Prostate gland (tissue), 2 donors: ENCODE results near the gene SMIM35. TPM values are rescaled to one million over a fixed set of nuclear protein-coding genes. Genes with fewer than 3 reads are reported as not detected.

ENCODE experiments used
- DNase-seq: peaks from one replicate; pipeline ENCODE4 v3.0.0-alpha.2; 2019; ENCODE audit warnings: low spot score
- H3K27ac ChIP-seq, 2 donors: fragments of 200-600 bp; sonication (generic); 2 replicates each; pipeline ENCODE4 v1.5.1; 2017 to 2019
- H3K27me3 ChIP-seq: fragments of 200-600 bp; sonication (generic); replicated peaks from 2 replicates; pipeline ENCODE4 v1.5.1; 2019; ENCODE audit not compliant: insufficient read depth
- H3K36me3 ChIP-seq, 2 donors: fragments of 200-600 bp; sonication (generic); 1 replicate in 1 of 2; 2 replicates in 1 of 2; pipeline versions ENCODE4 v1.5.1 to v1.8.1; 2017 to 2019
- H3K4me1 ChIP-seq: fragments of 200-600 bp; sonication (generic); replicated peaks from 2 replicates; pipeline ENCODE4 v1.5.1; 2019
- H3K4me3 ChIP-seq, 2 donors: fragments of 200-600 bp; sonication (generic); 2 replicates each; pipeline ENCODE4 v1.5.1; 2017 to 2019
- H3K9me3 ChIP-seq: fragments of 200-600 bp; sonication (generic); 2 replicates; pipeline ENCODE4 v1.5.1; 2017
- CTCF ChIP-seq, 4 experiments: fragments of 200-600 bp in 2 of 4; fragments of 450-650 bp in 2 of 4; sonication (generic) in 2 of 4; IDR thresholded peaks; 1 replicate in 3 of 4; 2 replicates in 1 of 4; pipeline ENCODE4 v1.5.1; 2016 to 2019; ENCODE audit warnings: antibody characterized with exemption in 4 of 4, mild to moderate bottlenecking in 2 of 4, moderate library complexity in 2 of 4
- POLR2A ChIP-seq: fragments of 450-650 bp; IDR thresholded peaks from one replicate; pipeline ENCODE4 v1.6.1; 2016; ENCODE audit warnings: antibody characterized with exemption, mild to moderate bottlenecking
- POLR2AphosphoS5 ChIP-seq: sonication (generic); formaldehyde crosslinking; IDR thresholded peaks from one replicate; pipeline ENCODE4 v1.6.1; 2017; ENCODE audit warnings: antibody characterized with exemption
- WGBS: methylation state at CpG from one replicate; pipeline ENCODE4 v1.1.5; 2018; 5-methylcytosine and 5-hydroxymethylcytosine counted together
- intact Hi-C: fragments of 100-400 bp; cut with DNase I; formaldehyde crosslinking; loops from one replicate; pipeline ENCODE4 v1.14.2; 2022
- total RNA-seq, 2 donors: library from RNA; depleted of rRNA; stranded (reverse); fragments of >200 nt; gene quantifications; one replicate each; pipeline ENCODE4 v1.1.0, GENCODE V29; 2016

Gene SMIM35
- total RNA-seq, 2 donors from 2014 or later, result 0.09 TPM; not detected in 1

GRCh38 chr11:118117790-118118601 lies 31.2 kb upstream of the SMIM35 start:
- Histone ChIP-seq H3K27me3 (no peaks in the 10 kb centered on the region), H3K36me3 (no peaks in the 10 kb centered on the region), H3K27ac (no peak overlapping the region), H3K9me3 (no peaks in the 10 kb centered on the region), H3K4me1 (no peaks in the 10 kb centered on the region), H3K4me3 (no peak overlapping the region)
- no peak for TF ChIP-seq POLR2AphosphoS5
- no peak for TF ChIP-seq CTCF (IDR thresholded peaks at IDR 0.05)
- no peak for TF ChIP-seq POLR2A
- no peak for DNase-seq
- WGBS, result 75% methylated on average over 9 of the region's 9 CpGs
- intact Hi-C loops, result no loop called here

GRCh38 chr11:118115048-118115447 lies 28.3 kb upstream of the SMIM35 start:
- DNase-seq, result no peak
- Histone ChIP-seq H3K9me3 (no peaks in the 10 kb centered on the region), H3K27me3 (no peaks in the 10 kb centered on the region), H3K4me1 (no peaks in the 10 kb centered on the region), H3K27ac (no peak overlapping the region), H3K36me3 (no peaks in the 10 kb centered on the region), H3K4me3 (no peak overlapping the region)
- WGBS, result 89% methylated on average over 7 of the region's 7 CpGs
- intact Hi-C loops, result no loop called here
- TF ChIP-seq POLR2AphosphoS5, result no peak
- TF ChIP-seq CTCF (IDR thresholded peaks at IDR 0.05), result no peak
- TF ChIP-seq POLR2A, result no peak

GRCh38 chr11:118114266-118114665 lies 27.5 kb upstream of the SMIM35 start:
- H3K9me3 ChIP-seq, result no peaks in the 10 kb centered on the region
- H3K27me3 ChIP-seq, result no peaks in the 10 kb centered on the region
- H3K36me3 ChIP-seq, result no peaks in the 10 kb centered on the region
- intact Hi-C loops, result no loop called here
- no peak for TF ChIP-seq POLR2A
- no peak for TF ChIP-seq POLR2AphosphoS5
- TF ChIP-seq CTCF (IDR thresholded peaks at IDR 0.05), result no peak
- no peak for DNase-seq
- WGBS, result 30% methylated on average over 1 of the region's 1 CpG
- H3K27ac ChIP-seq, result no peak overlapping the region
- H3K4me1 ChIP-seq, result no peaks in the 10 kb centered on the region
- H3K4me3 ChIP-seq, result no peak overlapping the region

- no peak for DNase-seq
- intact Hi-C loops, result no loop called here
- H3K4me1 ChIP-seq, result no peaks in the 10 kb centered on the region
- WGBS, result 80% methylated on average over 11 of the region's 11 CpGs
- H3K4me3 ChIP-seq, result no peak overlapping the region
- H3K27ac ChIP-seq, result no peak overlapping the region
- H3K9me3 ChIP-seq, result no peaks in the 10 kb centered on the region
- TF ChIP-seq CTCF (IDR thresholded peaks at IDR 0.05), result no peak
- TF ChIP-seq POLR2A, result no peak
- TF ChIP-seq POLR2AphosphoS5, result no peak
- H3K27me3 ChIP-seq, result no peaks in the 10 kb centered on the region
- no peaks in the 10 kb centered on the region for H3K36me3 ChIP-seq
Observed at GRCh38 chr11:118112711-118113430, 26.1 kb upstream of the SMIM35 start.

- TF ChIP-seq POLR2A (no peak), POLR2AphosphoS5 (no peak)
- no peaks in the 10 kb centered on the region for H3K27me3 ChIP-seq
- H3K4me1 ChIP-seq, result no peaks in the 10 kb centered on the region
- no peak for DNase-seq
- H3K4me3 ChIP-seq, result no peak overlapping the region
- H3K36me3 ChIP-seq, result no peaks in the 10 kb centered on the region
- 91% methylated on average over 6 of the region's 6 CpGs for WGBS
- no peak overlapping the region for H3K27ac ChIP-seq
- no peaks in the 10 kb centered on the region for H3K9me3 ChIP-seq
- intact Hi-C loops, result no loop called here
Observed at GRCh38 chr11:118111744-118112035, 24.9 kb upstream of the SMIM35 start.
